AG04449 (cell line): ENCODE measurements around the gene KLHL13.

Experiments
- CTCF ChIA-PET: fragments of 350-600 bp; formaldehyde crosslinking; extraction: SDS; loops from one replicate; lab custom pipeline; 2021; ENCODE audit warnings: antibody characterized with exemption; lab: Yijun Ruan, JAX
- POLR2A ChIA-PET: fragments of 400-600, 350-600 bp; formaldehyde crosslinking; extraction: SDS; loops from one replicate; lab custom pipeline; 2020; ENCODE audit warnings: antibody characterized with exemption, inconsistent platforms; lab: Yijun Ruan, JAX
- DNase-seq: peaks from one replicate; pipeline ENCODE4 v3.0.0-alpha.2; 2010; ENCODE audit warnings: low read depth, low spot score
- H3K4me3 ChIP-seq: 2 replicates; pipeline ENCODE4 v1.5.1; 2011; ENCODE audit warnings: low read depth, mild to moderate bottlenecking, control low read depth, low read length
- CTCF ChIP-seq: IDR thresholded peaks from one replicate; pipeline ENCODE4 v1.5.1; 2011; ENCODE audit warnings: mild to moderate bottlenecking, moderate library complexity, low read length, control low read depth, inconsistent platforms; ENCODE audit not compliant: insufficient read depth; ENCODE audit errors: missing control alignments

Gene KLHL13

GRCh38 chrX:118088084-118088483, 28.5 kb downstream of the KLHL13 start:
- POLR2A ChIA-PET, result no interaction called here
- CTCF ChIA-PET, result no interaction called here
- no peak for DNase-seq
- no peak for TF ChIP-seq CTCF
- no peak overlapping the region for H3K4me3 ChIP-seq

GRCh38 chrX:118074196-118074595, 42.4 kb downstream of the KLHL13 start:
- ChIA-PET POLR2A (no interaction called here), CTCF (no interaction called here)
- H3K4me3 ChIP-seq, result no peak overlapping the region
- no peak for DNase-seq
- TF ChIP-seq CTCF, result no peak

GRCh38 chrX:118066867-118067515, 49.6 kb downstream of the KLHL13 start:
- DNase-seq, result no peak
- no peak for TF ChIP-seq CTCF
- ChIA-PET POLR2A (no interaction called here), CTCF (no interaction called here)
- H3K4me3 ChIP-seq, result no peak overlapping the region

GRCh38 chrX:118062817-118063615, 53.6 kb downstream of the KLHL13 start:
- no peak for DNase-seq
- H3K4me3 ChIP-seq, result no peak overlapping the region
- CTCF ChIA-PET, result no interaction called here
- no peak for TF ChIP-seq CTCF
- POLR2A ChIA-PET, result no interaction called here

- ChIA-PET CTCF (no interaction called here), POLR2A (no interaction called here)
- no peak for TF ChIP-seq CTCF
- no peak overlapping the region for H3K4me3 ChIP-seq
- DNase-seq, result no peak
These were observed 54.4 kb downstream of the KLHL13 start for GRCh38 chrX:118062048-118062789.

GRCh38 chrX:118058924-118059323, 57.7 kb downstream of the KLHL13 start:
- no peak overlapping the region for H3K4me3 ChIP-seq
- TF ChIP-seq CTCF, result no peak
- no peak for DNase-seq
- ChIA-PET POLR2A (no interaction called here), CTCF (no interaction called here)
